ENCODE measurements around the gene INCA1. TPM values are rescaled to one million over a fixed set of nuclear protein-coding genes. Genes with fewer than 3 reads are reported as not detected.

INCA1 gene
- total RNA-seq, 4 donors from 2014 or later, result 2.4 TPM; not detected in 3

- Histone ChIP-seq H3K27me3 (no peaks in the 10 kb centered on the region), H3K27ac (peak overlapping the region in 1 of 4 donors; percentile 11), H3K4me3 (no peak overlapping the region), H3K36me3 (peaks cover 0 to 76% (median 0%) of the 10 kb centered on the region in 3 donors), H3K9me3 (no peaks in the 10 kb centered on the region), H3K4me1 (peaks cover 0 to 11% (median 2%) of the 10 kb centered on the region in 4 donors)
- peak in 1 of 3 donors; percentile 35 for DNase-seq
- no peak for TF ChIP-seq POLR2A (IDR thresholded peaks at IDR 0.05)
- TF ChIP-seq, protein P1, sequence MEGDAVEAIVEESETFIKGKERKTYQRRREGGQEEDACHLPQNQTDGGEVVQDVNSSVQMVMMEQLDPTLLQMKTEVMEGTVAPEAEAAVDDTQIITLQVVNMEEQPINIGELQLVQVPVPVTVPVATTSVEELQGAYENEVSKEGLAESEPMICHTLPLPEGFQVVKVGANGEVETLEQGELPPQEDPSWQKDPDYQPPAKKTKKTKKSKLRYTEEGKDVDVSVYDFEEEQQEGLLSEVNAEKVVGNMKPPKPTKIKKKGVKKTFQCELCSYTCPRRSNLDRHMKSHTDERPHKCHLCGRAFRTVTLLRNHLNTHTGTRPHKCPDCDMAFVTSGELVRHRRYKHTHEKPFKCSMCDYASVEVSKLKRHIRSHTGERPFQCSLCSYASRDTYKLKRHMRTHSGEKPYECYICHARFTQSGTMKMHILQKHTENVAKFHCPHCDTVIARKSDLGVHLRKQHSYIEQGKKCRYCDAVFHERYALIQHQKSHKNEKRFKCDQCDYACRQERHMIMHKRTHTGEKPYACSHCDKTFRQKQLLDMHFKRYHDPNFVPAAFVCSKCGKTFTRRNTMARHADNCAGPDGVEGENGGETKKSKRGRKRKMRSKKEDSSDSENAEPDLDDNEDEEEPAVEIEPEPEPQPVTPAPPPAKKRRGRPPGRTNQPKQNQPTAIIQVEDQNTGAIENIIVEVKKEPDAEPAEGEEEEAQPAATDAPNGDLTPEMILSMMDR (IDR thresholded peaks at IDR 0.05), result peak; percentile 71 to 89 (median 85)
Observed at GRCh38 chr17:4980644-4981216, 16.6 kb downstream of the INCA1 start.

DNA sequence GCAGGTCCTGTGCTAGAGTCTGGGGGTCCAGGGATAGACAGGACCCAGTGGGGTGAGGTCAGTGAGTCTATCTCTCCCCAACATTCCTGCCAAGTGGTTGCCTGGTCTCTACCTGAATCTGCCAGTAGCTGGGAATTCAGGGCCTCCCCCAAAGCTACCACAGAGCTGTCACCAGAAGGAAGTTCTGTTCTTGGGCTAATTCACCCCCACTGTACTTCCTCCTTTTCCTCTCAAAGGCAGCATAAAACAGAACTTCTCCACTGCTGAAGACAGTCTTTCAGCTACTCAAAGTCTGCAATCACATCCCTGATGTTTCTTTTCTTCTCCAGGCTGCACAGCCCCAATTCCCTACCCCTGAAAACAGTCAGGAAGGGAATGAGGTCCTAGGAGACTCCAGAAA, 18.6 kb downstream of the INCA1 start:
- Histone ChIP-seq H3K27me3 (no peaks in the 10 kb centered on the region), H3K36me3 (peaks cover 0 to 74% (median 0%) of the 10 kb centered on the region in 3 donors), H3K4me3 (no peak overlapping the region), H3K4me1 (peaks cover 0 to 10% (median 2%) of the 10 kb centered on the region in 4 donors), H3K27ac (peak overlapping the region in 1 of 4 donors; percentile 36), H3K9me3 (no peaks in the 10 kb centered on the region)
- no peak for DNase-seq
- no peak for TF ChIP-seq POLR2A (IDR thresholded peaks at IDR 0.05)
- TF ChIP-seq, protein P1 (IDR thresholded peaks at IDR 0.05), result no peak

GRCh38 chr17:4974115-4974670, 23.1 kb downstream of the INCA1 start:
- no peak for DNase-seq
- Histone ChIP-seq H3K27me3 (no peaks in the 10 kb centered on the region), H3K9me3 (no peaks in the 10 kb centered on the region), H3K4me1 (peaks cover 0 to 11% (median 0%) of the 10 kb centered on the region in 4 donors), H3K36me3 (peaks cover 0 to 70% (median 0%) of the 10 kb centered on the region in 3 donors), H3K27ac (no peak overlapping the region), H3K4me3 (no peak overlapping the region)
- no peak for TF ChIP-seq POLR2A (IDR thresholded peaks at IDR 0.05)
- TF ChIP-seq, protein P1 (IDR thresholded peaks at IDR 0.05), result no peak

- Histone ChIP-seq H3K9me3 (no peaks in the 10 kb centered on the region), H3K27me3 (no peaks in the 10 kb centered on the region), H3K36me3 (peaks cover 0 to 62% (median 0%) of the 10 kb centered on the region in 3 donors), H3K4me3 (no peak overlapping the region), H3K4me1 (peaks cover 0 to 18% (median 5%) of the 10 kb centered on the region in 4 donors), H3K27ac (no peak overlapping the region)
- TF ChIP-seq, protein P1 (IDR thresholded peaks at IDR 0.05), result no peak
- TF ChIP-seq POLR2A (IDR thresholded peaks at IDR 0.05), result no peak
- no peak for DNase-seq
Observed at GRCh38 chr17:4973256-4974114, 23.8 kb downstream of the INCA1 start.

DNA sequence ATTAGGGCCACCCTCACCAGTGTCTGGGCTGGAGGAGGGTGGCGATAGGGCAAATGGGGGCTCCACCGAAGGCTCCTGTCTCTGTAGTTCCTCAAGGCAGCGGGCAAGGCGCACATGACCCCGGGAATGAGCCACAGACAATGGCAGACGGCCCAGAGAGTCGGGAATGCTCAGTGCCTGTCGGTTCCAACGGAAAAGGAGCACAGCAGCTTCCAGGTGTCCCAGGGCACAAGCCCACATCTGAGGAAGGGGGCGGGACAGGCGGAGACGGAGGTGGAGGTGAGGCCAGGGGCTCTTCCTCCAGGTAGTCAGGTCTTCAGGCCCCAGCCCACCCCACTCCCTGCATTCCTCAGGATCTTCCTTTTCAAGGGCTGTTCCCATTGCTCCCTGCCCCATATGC, 24.6 kb downstream of the INCA1 start:
- no peaks in the 10 kb centered on the region for H3K27me3 ChIP-seq
- H3K4me1 ChIP-seq, result peaks cover 0 to 24% (median 8%) of the 10 kb centered on the region in 4 donors
- TF ChIP-seq POLR2A (IDR thresholded peaks at IDR 0.05), result no peak
- TF ChIP-seq, protein P1 (IDR thresholded peaks at IDR 0.05), result no peak
- H3K36me3 ChIP-seq, result peaks cover 0 to 55% (median 0%) of the 10 kb centered on the region in 3 donors
- no peak overlapping the region for H3K27ac ChIP-seq
- no peak for DNase-seq
- H3K9me3 ChIP-seq, result no peaks in the 10 kb centered on the region
- H3K4me3 ChIP-seq, result no peak overlapping the region
